IMR-90 (cell line): Measurements from ENCODE around the gene HOXD10.
A peak's percentile ranks its signal among the peaks of the same experiment; 100 is the strongest.

Experiments
- BHLHE40 ChIP-seq: fragments of 150-350 bp; IDR thresholded peaks from 2 replicates; pipeline ENCODE4 v1.6.1; 2016; ENCODE audit warnings: mild to moderate bottlenecking, low read depth, low read length
- CEBPB ChIP-seq: IDR thresholded peaks from 2 replicates; pipeline ENCODE4 v1.6.1; 2012; ENCODE audit warnings: low read depth, low read length, improper control_type of control experiment
- CHD1 ChIP-seq: IDR thresholded peaks from 2 replicates; pipeline ENCODE4 v1.6.1; 2012; ENCODE audit warnings: low read depth, low read length, improper control_type of control experiment
- MAZ ChIP-seq: IDR thresholded peaks from 2 replicates; pipeline ENCODE4 v1.6.1; 2012; ENCODE audit warnings: low read depth, mild to moderate bottlenecking, low read length, improper control_type of control experiment, moderate library complexity, borderline replicate concordance
- NFE2L2 ChIP-seq: fragments of 150-350 bp; IDR thresholded peaks from 2 replicates; pipeline ENCODE4 v1.6.1; 2016; ENCODE audit warnings: low read depth, mild to moderate bottlenecking, low read length
- POLR2A ChIP-seq: IDR thresholded peaks from 2 replicates; pipeline ENCODE4 v1.6.1; 2012; ENCODE audit warnings: mild to moderate bottlenecking, low read depth, low read length
- RAD21 ChIP-seq: IDR thresholded peaks from 2 replicates; pipeline ENCODE4 v1.6.1; 2012; ENCODE audit warnings: low read length, improper control_type of control experiment
- SMC3 ChIP-seq: fragments of 150-350 bp; IDR thresholded peaks from 2 replicates; pipeline ENCODE4 v1.6.1; 2016; ENCODE audit warnings: low read depth, mild to moderate bottlenecking, antibody characterized with exemption, low read length, moderate library complexity
- TF ChIP-seq, protein P1 (sequence below): fragments of 150-350 bp; IDR thresholded peaks from 2 replicates; pipeline ENCODE4 v1.6.1; 2017; ENCODE audit warnings: mild to moderate bottlenecking, antibody characterized with exemption, low read length, low read depth
- TF ChIP-seq, protein P2 (sequence below): conservative IDR thresholded peaks from 2 replicates; pipeline ENCODE4 v1.5.1; 2012; ENCODE audit warnings: mild to moderate bottlenecking, low read depth, low read length, improper control_type of control experiment
- TF ChIP-seq, protein P3 (sequence below): fragments of 150-350 bp; IDR thresholded peaks from 2 replicates; pipeline ENCODE4 v1.6.1; 2016; ENCODE audit warnings: low read depth, mild to moderate bottlenecking, low read length, moderate library complexity, borderline replicate concordance

DNA sequence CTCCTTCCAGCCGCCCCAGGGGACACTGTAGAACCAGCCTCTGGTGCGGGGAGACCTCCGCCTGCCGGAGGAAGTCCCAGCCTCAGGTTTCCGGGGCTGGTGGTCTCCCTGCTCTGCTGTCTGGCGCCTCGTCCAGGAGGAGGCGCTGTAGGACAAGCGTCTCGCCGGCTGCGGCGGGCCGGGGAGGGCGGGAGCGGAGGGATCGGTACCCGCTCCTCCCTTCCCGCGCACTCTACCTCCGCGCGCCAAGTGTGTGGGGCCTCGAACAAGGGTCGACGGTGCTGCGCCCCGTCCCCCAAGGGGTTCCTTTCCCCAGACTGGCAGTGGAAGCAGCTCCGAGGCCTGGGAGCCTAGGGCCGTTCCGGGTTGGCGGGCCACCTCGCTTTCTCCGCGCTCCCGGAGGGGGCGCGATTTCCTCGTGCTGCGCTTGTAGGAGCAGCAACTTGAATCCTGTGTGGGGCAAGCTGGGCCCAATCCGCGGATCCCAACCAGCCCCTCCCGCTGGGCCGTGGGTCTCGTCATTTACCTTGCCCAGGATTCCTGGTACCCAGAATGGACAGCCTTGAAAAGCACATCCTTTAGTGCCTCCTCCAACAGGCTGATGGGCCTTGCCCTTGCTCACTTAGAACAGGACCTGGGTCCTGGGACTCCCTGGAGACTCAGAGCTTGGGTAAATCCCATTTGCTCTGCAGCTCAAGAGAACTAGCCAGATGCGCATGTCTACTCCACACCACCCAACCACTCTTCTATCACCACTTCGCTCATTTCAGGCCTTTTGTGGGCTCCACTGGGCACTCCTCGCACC is 24.1 kb downstream of the HOXD10 start:
- TF ChIP-seq, protein P1, sequence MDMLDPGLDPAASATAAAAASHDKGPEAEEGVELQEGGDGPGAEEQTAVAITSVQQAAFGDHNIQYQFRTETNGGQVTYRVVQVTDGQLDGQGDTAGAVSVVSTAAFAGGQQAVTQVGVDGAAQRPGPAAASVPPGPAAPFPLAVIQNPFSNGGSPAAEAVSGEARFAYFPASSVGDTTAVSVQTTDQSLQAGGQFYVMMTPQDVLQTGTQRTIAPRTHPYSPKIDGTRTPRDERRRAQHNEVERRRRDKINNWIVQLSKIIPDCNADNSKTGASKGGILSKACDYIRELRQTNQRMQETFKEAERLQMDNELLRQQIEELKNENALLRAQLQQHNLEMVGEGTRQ, result no peak
- TF ChIP-seq, protein P2, sequence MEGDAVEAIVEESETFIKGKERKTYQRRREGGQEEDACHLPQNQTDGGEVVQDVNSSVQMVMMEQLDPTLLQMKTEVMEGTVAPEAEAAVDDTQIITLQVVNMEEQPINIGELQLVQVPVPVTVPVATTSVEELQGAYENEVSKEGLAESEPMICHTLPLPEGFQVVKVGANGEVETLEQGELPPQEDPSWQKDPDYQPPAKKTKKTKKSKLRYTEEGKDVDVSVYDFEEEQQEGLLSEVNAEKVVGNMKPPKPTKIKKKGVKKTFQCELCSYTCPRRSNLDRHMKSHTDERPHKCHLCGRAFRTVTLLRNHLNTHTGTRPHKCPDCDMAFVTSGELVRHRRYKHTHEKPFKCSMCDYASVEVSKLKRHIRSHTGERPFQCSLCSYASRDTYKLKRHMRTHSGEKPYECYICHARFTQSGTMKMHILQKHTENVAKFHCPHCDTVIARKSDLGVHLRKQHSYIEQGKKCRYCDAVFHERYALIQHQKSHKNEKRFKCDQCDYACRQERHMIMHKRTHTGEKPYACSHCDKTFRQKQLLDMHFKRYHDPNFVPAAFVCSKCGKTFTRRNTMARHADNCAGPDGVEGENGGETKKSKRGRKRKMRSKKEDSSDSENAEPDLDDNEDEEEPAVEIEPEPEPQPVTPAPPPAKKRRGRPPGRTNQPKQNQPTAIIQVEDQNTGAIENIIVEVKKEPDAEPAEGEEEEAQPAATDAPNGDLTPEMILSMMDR, result peak; percentile 82
- TF ChIP-seq CHD1, result no peak
- TF ChIP-seq, protein P3, sequence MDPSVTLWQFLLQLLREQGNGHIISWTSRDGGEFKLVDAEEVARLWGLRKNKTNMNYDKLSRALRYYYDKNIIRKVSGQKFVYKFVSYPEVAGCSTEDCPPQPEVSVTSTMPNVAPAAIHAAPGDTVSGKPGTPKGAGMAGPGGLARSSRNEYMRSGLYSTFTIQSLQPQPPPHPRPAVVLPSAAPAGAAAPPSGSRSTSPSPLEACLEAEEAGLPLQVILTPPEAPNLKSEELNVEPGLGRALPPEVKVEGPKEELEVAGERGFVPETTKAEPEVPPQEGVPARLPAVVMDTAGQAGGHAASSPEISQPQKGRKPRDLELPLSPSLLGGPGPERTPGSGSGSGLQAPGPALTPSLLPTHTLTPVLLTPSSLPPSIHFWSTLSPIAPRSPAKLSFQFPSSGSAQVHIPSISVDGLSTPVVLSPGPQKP, result no peak
- TF ChIP-seq CEBPB, result no peak
- no peak for TF ChIP-seq POLR2A
- TF ChIP-seq MAZ, result peak; percentile 83; the same call in 1 of the 2 replicates
- peak; percentile 93 for TF ChIP-seq RAD21
- TF ChIP-seq BHLHE40, result no peak
- peak; percentile 85 for TF ChIP-seq SMC3
- TF ChIP-seq NFE2L2, result no peak
